GM12873 (cell line): ENCODE data around the gene CD109.

Source experiments
- CTCF ChIP-seq: IDR thresholded peaks from 2 replicates; pipeline ENCODE4 v1.5.1; 2012; ENCODE audit warnings: low read depth, mild to moderate bottlenecking, moderate library complexity, low read length, control low read depth; ENCODE audit not compliant: insufficient read depth; ENCODE audit errors: missing control alignments

Gene CD109

GRCh38 chr6:73752943-73753342, 56.9 kb downstream of the CD109 start:
- no peak for TF ChIP-seq CTCF

GRCh38 chr6:73766040-73766439, 70.0 kb downstream of the CD109 start:
- TF ChIP-seq CTCF: no peak

- TF ChIP-seq CTCF: no peak
These were observed 72.6 kb downstream of the CD109 start for GRCh38 chr6:73768558-73768957.

GRCh38 chr6:73769976-73770375, 74.0 kb downstream of the CD109 start:
- no peak for TF ChIP-seq CTCF

GRCh38 chr6:73774311-73774774, 78.3 kb downstream of the CD109 start:
- TF ChIP-seq CTCF: no peak

- no peak for TF ChIP-seq CTCF
These were observed 83.9 kb downstream of the CD109 start for GRCh38 chr6:73779943-73780342.

- TF ChIP-seq CTCF: no peak
These were observed 86.9 kb downstream of the CD109 start for GRCh38 chr6:73782911-73783310.

- no peak for TF ChIP-seq CTCF
These were observed 88.9 kb downstream of the CD109 start for GRCh38 chr6:73784726-73785505.
